ENCODE data around the gene UBE2G1. TPM values are rescaled to one million over a fixed set of nuclear protein-coding genes. Genes with fewer than 3 reads are reported as not detected.

Gene UBE2G1
- total and polyA plus RNA-seq, 4 donors, result 8.0 to 47.5 (median 34.4) TPM

GRCh38 chr17:4301066-4301465 is 65.4 kb downstream of the UBE2G1 start:
- no peak for TF ChIP-seq CTCF (IDR thresholded peaks at IDR 0.05; ENCODE audit: control extremely low read depth, extremely low read depth)
- no peak overlapping the region for H3K4me3 ChIP-seq
- peaks cover 0 to 14% (median 8%) of the 10 kb centered on the region in 5 donors for H3K4me1 ChIP-seq (ENCODE audit: control insufficient read depth in 5 of 5, insufficient read depth in 5 of 5, low read length in 5 of 5)
- no peak for ATAC-seq (ENCODE audit: insufficient read depth, low FRiP score)
- 91% methylated on average over 5 of the region's 5 CpGs for WGBS, 2 donors
- no peaks in the 10 kb centered on the region for H3K27me3 ChIP-seq (ENCODE audit: control insufficient read depth in 3 of 3, insufficient read depth in 3 of 3, low read length in 2 of 3)
- H3K36me3 ChIP-seq (ENCODE audit: control insufficient read depth in 4 of 4, insufficient read depth in 4 of 4, low read length in 4 of 4), result peaks cover 2 to 15% (median 3%) of the 10 kb centered on the region in 4 donors
- no peak overlapping the region for H3K9ac ChIP-seq (ENCODE audit: insufficient read depth in 1 of 2, low read length in 2 of 2)
- H3K27ac ChIP-seq (ENCODE audit: low read depth in 1 of 2, low read length in 1 of 2), result no peak overlapping the region
- DNase-seq, result no peak
- H3K9me3 ChIP-seq (ENCODE audit: control insufficient read depth in 4 of 4, insufficient read depth in 3 of 4, low read length in 3 of 4), result peaks cover 0 to 2% (median 0%) of the 10 kb centered on the region in 4 donors

GRCh38 chr17:4297351-4297750 is 69.1 kb downstream of the UBE2G1 start:
- Histone ChIP-seq H3K9me3 (ENCODE audit: control insufficient read depth in 4 of 4, insufficient read depth in 3 of 4, low read length in 3 of 4) (peaks cover 0 to 2% (median 0%) of the 10 kb centered on the region in 4 donors), H3K4me3 (no peak overlapping the region), H3K27ac (ENCODE audit: low read depth in 1 of 2, low read length in 1 of 2) (no peak overlapping the region), H3K9ac (ENCODE audit: insufficient read depth in 1 of 2, low read length in 2 of 2) (no peak overlapping the region), H3K36me3 (ENCODE audit: control insufficient read depth in 4 of 4, insufficient read depth in 4 of 4, low read length in 4 of 4) (peaks cover 0 to 15% (median 1%) of the 10 kb centered on the region in 4 donors), H3K27me3 (ENCODE audit: control insufficient read depth in 3 of 3, insufficient read depth in 3 of 3, low read length in 2 of 3) (no peaks in the 10 kb centered on the region), H3K4me1 (ENCODE audit: control insufficient read depth in 5 of 5, insufficient read depth in 5 of 5, low read length in 5 of 5) (peaks cover 0 to 11% (median 2%) of the 10 kb centered on the region in 5 donors)
- no peak for TF ChIP-seq CTCF (IDR thresholded peaks at IDR 0.05; ENCODE audit: control extremely low read depth, extremely low read depth)
- ATAC-seq (ENCODE audit: insufficient read depth, low FRiP score), result no peak
- no peak for DNase-seq
- WGBS, 2 donors, result 82 to 86% methylated on average over 3 of the region's 3 CpGs

- no peak overlapping the region for H3K9ac ChIP-seq (ENCODE audit: insufficient read depth in 1 of 2, low read length in 2 of 2)
- H3K4me1 ChIP-seq (ENCODE audit: control insufficient read depth in 5 of 5, insufficient read depth in 5 of 5, low read length in 5 of 5), result peaks cover 0 to 5% (median 0%) of the 10 kb centered on the region in 5 donors
- whole genome bisulfite sequencing, 2 donors, result 69 to 85% methylated on average over 4 of the region's 4 CpGs
- no peak overlapping the region for H3K27ac ChIP-seq (ENCODE audit: low read depth in 1 of 2, low read length in 1 of 2)
- H3K4me3 ChIP-seq, result no peak overlapping the region
- ATAC-seq (ENCODE audit: insufficient read depth, low FRiP score) (no peak), DNase-seq (no peak)
- no peaks in the 10 kb centered on the region for H3K9me3 ChIP-seq (ENCODE audit: control insufficient read depth in 4 of 4, insufficient read depth in 3 of 4, low read length in 3 of 4)
- H3K36me3 ChIP-seq (ENCODE audit: control insufficient read depth in 4 of 4, insufficient read depth in 4 of 4, low read length in 4 of 4), result peaks cover 0 to 6% (median 2%) of the 10 kb centered on the region in 4 donors
- H3K27me3 ChIP-seq (ENCODE audit: control insufficient read depth in 3 of 3, insufficient read depth in 3 of 3, low read length in 2 of 3), result no peaks in the 10 kb centered on the region
- TF ChIP-seq CTCF (IDR thresholded peaks at IDR 0.05; ENCODE audit: control extremely low read depth, extremely low read depth), result no peak
Measured at GRCh38 chr17:4295686-4296085, 70.8 kb downstream of the UBE2G1 start.

- Histone ChIP-seq H3K36me3 (ENCODE audit: control insufficient read depth in 4 of 4, insufficient read depth in 4 of 4, low read length in 4 of 4) (peaks cover 0 to 12% (median 4%) of the 10 kb centered on the region in 4 donors), H3K9me3 (ENCODE audit: control insufficient read depth in 4 of 4, insufficient read depth in 3 of 4, low read length in 3 of 4) (no peaks in the 10 kb centered on the region), H3K4me3 (no peak overlapping the region), H3K27me3 (ENCODE audit: control insufficient read depth in 3 of 3, insufficient read depth in 3 of 3, low read length in 2 of 3) (no peaks in the 10 kb centered on the region), H3K9ac (ENCODE audit: insufficient read depth in 1 of 2, low read length in 2 of 2) (no peak overlapping the region), H3K4me1 (ENCODE audit: control insufficient read depth in 5 of 5, insufficient read depth in 5 of 5, low read length in 5 of 5) (peaks cover 0 to 5% (median 0%) of the 10 kb centered on the region in 5 donors), H3K27ac (ENCODE audit: low read depth in 1 of 2, low read length in 1 of 2) (no peak overlapping the region)
- no peak for DNase-seq
- 93 to 95% methylated on average over 1 of the region's 1 CpG for WGBS, 2 donors
- TF ChIP-seq CTCF (IDR thresholded peaks at IDR 0.05; ENCODE audit: control extremely low read depth, extremely low read depth), result no peak
- no peak for ATAC-seq (ENCODE audit: insufficient read depth, low FRiP score)
Measured at GRCh38 chr17:4293572-4293971, 72.9 kb downstream of the UBE2G1 start.

Measured in lung (tissue), 12 donors.